Dermis microvascular lymphatic vessel endothelial cell (primary cell): ENCODE data around the gene CFAP161. TPM values are rescaled to one million over a fixed set of nuclear protein-coding genes. Genes with fewer than 3 reads are reported as not detected.
A peak's percentile ranks its signal among the peaks of the same experiment; 100 is the strongest.
"Not testable (repeated sequence)": the region's sequence is repeated elsewhere in the genome, so short reads cannot be mapped to it uniquely, and the experiment has no call there.

Source experiments
- DNase-seq, 2 donors: peaks; one replicate each; pipeline versions ENCODE4 v3.0.0 to v3.0.0-alpha.2; 2010; ENCODE audit warnings: low read depth in 2 of 2
- total RNA-seq: library from RNA; depleted of rRNA; stranded (reverse); fragments of >200 nt; gene quantifications from 2 replicates; pipeline ENCODE4 v1.2.1, GENCODE V29; 2014

Gene CFAP161
- total RNA-seq, 1 donor from 2014 or later: 0.90 TPM

DNA sequence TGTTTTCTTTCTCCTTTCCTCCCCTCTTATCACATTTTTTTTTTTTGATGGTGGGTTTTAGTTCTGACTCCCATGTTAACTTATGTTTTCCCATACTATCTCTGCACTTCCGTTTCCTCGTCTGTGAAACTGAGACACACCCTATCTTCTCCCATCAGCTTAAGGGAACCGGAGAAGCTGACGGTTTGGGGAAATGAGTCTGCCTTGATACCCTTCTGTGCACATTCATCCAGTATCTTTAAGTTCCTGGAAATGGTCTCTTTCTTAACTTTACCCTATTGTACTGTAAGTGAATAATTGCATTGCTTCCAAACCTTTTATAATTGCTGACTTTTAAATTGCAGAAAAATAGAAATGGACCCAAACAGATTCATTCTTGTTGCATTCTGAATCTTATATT, 26.2 kb upstream of the CFAP161 start:
- no peak for DNase-seq

DNA sequence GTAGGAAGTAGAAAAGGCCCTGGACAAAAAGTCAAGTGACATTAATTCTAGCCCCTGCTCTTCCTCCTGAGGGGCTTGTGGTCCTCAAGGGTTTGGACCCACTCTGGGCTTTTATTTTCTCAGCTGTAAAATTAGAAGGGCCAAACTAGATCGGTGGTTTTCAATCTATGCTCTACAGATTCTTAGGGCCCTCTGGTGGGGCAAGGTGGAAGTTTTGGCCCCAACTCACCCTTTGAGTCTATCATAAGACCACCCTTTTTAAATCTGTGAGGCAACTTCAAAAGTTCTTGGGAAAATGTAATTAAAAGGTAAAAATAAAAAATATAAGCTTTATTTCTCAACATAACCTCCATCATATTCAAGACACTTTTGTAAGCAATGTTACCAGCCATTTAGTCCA, 25.6 kb upstream of the CFAP161 start:
- peak in 1 of 2 donors; percentile 52 for DNase-seq

DNA sequence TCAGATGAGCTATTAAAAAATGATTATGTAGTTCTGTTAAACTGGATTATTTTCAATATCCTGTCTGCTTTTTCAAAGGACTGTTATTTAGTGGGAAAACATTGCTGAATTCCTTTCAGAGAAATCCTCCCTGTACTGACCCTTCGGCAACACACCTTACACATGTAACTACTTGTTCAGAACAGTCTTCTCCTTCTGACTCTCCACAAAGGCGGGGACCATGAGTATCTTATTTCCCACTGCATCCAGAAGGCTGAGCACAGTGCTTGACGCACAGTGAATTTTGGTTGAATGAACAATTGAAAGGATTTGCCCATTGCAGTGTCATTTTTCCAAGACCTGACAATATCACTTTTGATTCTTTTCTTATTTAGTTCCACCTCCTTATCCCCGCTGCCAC, 23.1 kb upstream of the CFAP161 start:
- DNase-seq: no peak

DNA sequence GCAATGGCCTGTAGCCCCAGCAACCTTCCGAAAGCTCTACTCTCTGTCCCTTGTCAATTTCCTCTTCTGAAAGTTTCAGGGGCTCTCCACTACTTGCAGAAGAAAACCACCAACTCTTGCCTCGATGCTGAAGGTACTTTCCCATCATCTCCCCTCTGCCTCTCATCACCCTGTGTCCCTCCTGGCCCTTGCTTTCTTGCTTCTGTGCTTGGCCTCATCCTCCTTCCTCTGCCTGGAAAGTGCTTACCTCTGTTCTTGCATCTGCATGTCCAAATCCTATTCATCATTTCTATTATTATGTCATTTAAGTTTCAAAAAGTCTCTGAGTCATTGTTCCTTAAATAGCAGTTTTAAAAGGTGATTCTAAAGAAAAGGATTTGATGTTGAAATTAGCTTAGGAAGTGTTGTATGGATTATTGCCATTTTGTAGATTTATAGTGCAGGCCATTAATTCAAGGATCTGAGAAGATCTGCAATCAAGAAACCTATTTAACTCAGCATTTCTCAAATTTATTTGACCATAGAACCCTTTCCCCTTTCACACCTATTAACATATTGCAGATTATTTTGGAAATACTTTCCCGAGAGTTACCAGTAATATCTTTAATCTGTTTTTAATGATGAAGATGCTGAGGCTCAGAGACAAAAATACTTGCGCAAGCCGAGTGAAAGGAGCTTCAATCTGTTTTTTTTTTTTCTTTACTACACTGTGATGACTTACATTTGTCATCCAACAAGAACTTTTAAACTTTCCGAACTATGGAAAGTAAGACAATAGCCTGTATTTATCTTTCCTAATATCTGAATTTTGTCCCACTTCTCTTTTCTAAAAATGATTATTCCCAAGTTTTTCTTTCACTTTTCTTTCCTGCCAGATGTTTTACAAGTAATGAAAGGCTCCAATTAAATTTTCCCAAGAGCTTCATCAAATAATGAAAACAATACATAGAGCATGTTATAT, 22.3 kb upstream of the CFAP161 start:
- DNase-seq: no peak

DNA sequence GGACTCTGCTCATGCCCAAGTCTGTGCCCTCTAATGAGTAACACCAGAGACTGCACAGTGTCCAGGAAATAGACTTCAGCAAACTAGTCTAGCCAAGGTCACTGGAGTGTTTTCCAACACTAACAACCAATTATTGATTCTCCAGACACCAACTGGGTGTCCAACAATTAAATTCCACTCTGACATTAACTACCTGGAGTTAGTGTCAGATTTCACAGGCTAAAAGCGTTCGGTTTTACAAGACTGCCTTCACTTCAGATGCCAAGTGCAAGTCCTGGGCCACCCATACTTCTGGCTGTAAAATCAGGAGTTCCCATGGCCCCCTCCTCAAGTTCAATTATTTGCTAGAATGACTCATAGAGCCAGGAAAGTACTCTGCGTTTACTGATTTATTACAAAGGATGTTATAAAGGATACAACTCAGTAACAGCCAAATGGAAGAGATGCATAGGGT, 20.8 kb upstream of the CFAP161 start:
- peak in 1 of 2 donors; percentile 28 for DNase-seq

DNA sequence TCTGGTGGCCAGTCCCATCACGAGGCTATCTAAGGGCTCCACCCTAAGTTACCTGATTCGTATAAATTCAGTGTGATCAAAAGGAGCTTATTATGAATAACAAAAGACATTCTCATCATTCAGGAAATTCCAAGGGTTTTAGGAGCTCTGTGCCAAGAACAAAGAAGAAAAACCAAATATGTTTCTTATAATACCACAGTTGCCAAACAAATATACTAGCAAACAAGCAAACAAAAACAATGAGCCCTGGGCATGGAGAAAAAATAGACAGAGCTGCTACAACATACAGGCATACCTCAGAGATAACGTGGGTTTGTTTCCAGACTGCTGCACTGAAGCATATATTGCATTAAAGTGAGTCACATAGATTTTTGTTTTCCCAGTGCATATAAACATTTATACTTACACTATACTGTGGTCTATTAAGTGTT, 20.2 kb upstream of the CFAP161 start:
- DNase-seq: no peak

DNA sequence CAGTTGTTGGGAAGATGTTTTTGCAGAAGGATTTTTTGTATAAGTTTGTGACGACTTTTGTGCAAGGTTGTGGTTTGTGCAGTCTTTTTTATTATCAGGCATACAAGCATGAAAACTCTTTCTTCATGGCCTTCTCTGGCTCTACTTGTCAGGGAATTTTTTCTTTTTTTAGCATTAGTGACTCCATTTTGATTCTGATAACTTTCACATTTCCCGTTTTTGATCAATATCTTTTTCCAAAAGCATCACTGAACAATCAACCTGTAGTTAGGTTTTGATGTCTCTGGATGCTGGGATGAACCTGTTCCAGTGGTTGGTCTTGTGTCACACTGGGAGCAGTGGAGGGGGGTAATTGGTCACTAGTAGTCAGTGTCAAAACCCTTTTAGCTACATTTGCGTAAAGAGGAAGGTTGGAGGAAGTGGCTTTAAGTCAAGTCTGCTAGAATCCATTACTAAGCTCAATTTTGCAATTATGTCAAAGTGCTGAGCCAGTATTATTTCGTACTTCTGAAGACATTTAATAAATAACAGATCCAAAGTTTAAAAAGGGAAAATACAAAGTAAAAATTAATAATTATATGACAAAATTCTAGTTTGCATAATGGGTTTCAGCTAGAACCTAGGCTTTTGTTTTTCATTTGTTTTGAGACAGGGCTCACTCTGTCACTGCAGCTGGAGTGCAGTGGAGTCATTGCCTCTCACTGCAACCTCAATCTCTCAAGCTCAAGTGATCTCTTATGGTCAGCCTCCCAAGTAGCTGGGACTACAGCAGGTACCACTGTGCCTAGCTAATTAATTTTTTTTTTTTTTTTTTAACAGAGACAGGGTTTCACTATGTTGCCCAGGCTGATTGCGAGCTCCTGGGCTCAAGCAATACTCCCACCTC, 18.8 kb upstream of the CFAP161 start:
- DNase-seq: no peak

DNA sequence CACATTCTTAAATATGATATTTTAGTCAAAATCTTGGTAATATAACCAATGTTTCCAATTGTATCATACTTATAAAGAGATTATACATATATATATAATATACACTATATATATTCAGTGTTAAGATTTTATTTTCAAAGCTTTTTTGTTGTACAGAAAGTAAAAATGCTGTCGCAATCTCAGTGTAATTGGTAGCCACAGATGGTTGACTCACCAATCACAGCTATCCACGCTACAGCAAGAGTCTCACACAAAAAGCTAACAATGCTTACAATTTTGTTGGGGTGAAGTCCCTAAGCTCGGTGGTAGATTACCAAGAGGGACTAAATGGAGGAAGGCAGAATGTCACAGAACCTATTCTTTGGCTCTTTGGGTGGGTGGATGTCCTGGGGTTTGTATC, 16.9 kb upstream of the CFAP161 start:
- no peak for DNase-seq

DNA sequence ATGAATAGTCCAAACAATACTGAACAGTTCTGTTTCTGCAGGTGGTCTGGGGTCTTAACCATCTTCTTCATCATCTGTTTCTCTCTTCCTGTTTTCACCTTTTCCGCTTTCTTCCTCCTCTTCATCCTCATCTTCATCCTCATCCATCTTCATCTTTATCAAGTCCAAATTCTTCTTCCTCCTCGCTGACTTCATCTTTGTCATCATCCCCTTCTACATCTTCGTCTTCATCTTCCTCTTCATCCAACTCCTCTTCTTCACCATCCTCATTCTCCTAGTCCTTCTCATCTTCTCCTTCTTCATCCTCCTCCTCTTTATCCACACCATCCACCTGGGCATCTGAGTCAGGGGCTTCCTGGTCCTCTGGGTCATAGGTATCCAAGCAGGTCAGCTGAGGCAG, 16.5 kb upstream of the CFAP161 start:
- DNase-seq: no peak

DNA sequence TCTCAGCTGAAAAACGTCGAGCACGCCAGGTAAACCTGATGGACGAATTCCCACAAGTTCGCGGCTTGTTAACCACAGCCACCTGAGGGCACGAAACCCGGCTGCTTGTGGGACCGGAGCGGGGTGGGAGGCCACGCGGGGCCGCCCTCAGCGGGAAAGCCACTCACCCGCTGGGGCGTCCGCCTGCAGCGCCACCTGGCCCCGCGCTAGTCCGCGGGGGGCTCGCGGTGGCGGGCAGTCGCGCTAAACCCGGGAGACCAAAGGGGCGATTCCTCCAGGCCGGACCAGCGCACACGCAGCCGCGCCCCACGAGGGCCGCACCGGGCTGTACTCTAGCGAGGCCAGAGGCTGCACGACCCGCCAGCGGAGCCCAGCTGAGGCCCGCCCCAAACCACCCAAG, 15.7 kb upstream of the CFAP161 start:
- DNase-seq: no peak

DNA sequence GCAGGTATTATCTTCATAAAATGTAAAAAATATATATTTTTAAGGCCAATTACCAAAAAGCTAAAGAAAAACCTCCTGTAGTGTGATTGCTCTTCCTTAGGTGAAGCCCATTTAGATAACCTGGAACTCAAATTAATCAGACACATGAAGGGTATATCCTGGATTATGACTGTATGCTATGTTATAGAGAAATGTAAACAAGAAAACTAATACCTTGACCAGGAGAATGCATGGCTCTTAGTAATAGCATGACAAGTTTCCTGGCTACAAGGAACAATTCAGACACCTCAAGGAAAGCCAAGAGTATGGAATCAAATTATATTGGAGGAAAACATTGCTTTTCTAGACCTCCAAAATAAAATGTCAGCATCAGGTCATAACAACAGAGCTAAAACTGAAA, 14.0 kb upstream of the CFAP161 start:
- no peak for DNase-seq

DNA sequence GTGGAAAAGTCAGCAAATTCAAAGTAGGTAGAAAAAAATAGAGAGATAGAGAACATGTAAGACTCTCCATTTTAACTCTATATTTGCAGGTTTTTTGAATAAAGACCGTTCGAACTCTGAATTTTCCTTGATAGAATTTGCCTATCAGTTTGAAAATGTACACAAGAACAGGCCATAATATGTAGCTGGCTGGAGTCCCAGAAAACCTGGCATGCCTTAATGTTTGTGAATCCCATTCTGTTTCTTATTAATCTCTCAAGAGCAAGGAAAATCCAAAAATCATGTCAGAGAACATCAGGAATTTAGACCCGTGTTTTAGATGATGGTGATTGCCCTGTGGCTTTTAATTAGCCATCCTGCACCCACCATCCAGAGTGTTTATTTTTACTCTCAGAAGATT, 7.2 kb upstream of the CFAP161 start:
- no peak for DNase-seq

DNA sequence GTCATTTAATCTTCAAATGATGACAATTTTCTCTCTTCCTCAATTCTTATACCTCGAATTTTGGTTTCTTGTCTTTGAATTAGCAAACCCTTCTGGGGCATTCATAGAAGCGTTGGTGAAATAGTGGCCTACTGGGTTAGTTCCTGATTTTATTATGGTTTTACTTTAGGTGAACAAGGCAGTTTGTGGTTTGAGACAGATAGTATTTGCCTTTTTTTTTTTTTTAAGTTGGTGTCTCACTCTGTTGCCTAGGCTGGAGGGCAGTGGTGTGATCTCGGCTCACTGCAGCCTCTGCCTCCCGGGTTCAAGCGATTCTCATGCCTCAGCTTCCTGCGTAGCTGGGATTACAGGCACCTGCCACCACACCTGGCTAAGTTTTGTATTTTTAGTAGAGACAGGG, 7.4 kb downstream of the CFAP161 start:
- DNase-seq: not testable (repeated sequence)

DNA sequence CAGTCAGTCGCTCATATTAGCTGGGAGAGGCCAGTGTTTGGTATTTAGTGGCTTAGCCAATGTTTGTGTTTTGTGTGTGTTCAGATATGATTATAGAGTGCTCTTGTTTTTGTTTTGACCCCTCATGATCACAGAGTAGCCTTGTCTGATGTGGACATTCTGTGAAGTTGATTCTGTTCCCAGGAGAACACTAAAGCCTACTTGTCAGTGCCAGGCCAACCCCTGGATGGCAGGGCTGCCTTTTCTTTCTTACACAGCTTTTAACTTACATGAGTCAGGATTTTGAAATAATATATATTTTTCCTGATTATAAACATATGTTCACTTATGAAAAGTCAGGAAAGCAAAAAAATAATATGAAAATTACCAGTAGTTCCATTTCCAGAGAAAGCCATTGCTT, 11.9 kb downstream of the CFAP161 start:
- no peak for DNase-seq

DNA sequence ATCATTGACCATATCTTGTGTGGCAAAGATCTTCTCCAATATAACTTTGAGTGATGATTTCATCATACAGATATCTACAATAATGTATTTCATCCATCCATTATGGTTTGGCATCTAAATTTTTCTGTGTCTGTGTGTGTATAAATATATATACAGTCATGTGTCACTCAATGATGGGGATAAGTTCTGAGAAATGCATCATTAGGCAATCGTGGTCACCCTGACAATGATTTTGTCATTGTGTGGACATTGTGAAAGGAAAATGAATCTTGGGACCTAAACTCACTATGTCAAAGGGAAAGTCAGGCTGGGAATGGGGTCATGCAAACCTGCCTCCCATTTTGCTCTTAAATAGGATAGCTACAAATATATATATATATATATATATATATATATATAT, 12.4 kb downstream of the CFAP161 start:
- DNase-seq: no peak

DNA sequence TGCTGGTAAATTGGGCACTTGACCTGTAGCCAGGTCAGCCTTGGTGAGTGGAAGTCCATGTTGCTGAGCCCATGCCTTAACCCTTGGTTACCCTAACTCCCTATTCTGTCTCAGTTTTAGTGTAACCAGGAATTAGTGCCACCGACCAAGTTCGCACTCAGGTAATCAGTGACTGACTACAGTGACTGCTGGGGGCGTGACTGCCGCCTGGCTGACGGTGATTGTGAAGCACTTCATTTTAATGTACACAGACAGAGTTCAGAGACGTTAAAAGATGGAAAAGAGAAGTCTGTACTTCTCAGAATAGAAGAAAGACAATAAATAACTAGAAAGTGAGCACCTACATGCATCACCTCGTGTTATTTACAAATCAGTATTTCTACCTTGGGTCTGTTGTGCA, 17.3 kb downstream of the CFAP161 start:
- DNase-seq: no peak

DNA sequence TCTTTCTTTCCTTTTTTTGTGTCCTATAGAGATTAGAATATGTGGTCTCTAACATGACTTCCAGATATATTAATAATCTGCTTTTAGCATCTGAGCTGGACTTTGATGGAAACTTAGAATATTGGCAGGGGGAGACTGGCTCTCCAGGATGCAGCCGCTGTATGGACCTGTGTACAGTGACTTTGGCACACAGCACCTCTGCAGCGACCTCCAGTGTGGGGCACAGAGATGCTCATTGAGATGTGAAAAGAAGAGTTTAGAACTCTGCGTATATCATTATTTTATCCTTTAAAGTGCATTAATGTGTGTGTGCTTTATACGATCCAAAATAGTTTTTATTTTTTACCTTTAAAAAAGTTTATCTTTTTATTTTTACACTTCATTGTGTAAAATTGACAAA, 18.3 kb downstream of the CFAP161 start:
- no peak for DNase-seq

DNA sequence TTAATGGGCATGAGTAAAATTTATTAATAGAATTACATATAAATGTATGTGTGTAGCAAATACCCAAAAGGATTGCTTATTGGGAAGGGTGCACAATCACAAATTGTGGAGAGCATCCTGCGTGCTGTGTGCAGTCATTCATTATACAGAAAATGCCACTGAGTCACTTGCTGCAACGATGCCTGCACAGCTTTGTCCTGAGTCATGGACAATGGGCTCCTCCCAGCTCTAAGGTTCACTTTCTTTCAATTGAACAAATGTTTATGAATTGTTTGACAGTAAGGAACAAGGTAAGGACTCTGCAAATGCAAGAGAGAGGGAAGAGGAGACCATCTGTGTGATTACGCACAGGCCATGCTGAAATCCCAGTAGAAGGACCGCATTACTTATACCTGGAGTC, 18.7 kb downstream of the CFAP161 start:
- no peak for DNase-seq

DNA sequence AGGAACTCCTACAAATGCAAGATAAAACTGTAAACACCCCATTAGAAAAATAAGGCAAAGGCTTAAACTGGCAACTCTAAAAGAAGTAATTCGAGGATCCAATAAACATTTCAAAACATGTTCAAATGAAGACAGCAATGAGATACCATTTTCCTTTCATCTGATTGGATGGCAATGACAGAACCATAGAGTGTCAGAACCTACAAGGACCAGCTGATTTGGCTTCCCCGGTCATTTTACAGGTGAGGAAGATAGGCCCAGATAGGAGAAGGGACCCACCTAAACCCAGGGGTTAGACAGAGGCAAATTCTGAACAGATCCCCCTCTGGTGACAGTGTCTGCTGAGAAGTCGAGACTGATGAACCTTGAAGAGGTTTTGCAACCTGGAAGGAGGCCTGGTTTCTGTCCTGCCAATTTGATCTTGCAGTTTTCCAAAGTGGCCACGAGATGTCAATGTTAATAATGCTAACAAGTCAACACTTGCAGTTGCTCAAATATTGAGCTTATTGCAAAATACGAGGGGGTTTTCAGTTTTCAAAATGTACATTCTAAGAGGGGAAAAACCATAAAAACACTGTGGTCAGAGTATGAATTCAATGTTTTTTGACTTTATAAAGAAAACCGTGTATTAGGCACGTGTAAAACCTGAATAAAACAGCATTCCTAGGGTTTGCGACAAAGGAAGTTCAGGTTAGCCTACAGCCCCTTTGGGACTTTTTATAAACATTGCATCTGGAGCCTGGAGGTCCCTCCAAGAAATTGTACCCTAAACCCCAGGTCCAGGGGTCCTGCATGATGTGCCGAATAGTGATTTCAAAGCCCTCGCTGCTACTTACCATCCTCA, 21.5 kb downstream of the CFAP161 start:
- DNase-seq: peak; percentile 21 to 47

DNA sequence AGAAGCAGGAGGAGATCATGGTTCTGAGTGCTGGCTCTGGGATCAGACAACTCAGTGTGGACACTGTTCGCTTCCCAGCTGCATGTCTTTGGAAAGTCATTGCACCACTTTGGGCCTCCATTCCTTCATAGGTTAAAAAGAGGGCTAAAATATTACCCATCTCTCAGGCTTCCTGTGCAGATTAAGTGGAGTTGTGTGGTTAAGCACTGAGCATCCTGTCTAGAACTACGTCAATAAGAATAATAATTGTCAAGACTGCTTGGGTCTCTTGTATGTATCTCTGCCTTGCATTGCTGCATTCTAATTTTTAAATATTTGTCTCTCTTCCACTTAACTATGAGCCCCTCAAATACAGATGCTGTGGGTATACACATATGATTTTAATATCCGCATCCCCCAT, 22.3 kb downstream of the CFAP161 start:
- no peak for DNase-seq

DNA sequence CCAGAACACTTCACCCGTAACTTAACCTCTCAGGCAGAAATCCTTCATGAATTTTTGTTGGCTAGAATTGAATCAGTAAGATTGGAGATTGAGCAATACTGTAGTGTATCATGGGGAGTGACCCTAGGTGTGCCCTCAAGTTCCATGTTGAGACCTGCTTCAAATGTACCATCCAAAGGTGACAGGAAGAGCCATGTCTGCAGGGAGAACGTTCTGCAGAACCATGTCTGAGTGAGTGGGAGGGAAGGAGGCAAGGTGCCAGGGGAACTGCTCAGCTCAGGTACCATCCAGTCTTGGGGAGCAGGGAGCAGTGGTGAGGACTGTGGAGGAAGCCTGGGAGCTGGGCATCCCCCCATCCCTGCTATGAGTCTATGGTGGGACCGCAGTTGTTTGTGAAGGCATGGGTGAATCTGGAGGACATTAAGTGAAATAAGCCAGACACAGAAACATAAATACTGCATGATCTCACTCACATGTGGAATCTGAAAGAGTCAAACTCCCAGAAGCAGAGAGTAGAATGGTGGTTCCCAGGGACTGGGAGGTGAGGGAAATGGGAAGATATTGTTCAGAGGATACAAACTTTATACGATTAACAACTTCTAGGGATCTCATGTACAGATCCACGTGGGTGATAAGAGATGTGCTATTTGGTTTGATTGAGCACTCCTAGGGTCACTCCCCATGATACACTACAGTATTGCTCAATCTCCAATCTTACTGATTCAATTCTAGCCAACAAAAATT, 23.3 kb downstream of the CFAP161 start:
- no peak for DNase-seq
